Placental pericyte (primary cell): Measurements from ENCODE around the gene BTNL9. TPM values are rescaled to one million over a fixed set of nuclear protein-coding genes. Genes with fewer than 3 reads are reported as not detected.

Experiments
- small RNA-seq: library from RNA; depleted of rRNA; stranded (forward); fragments of <200 nt; gene quantifications from one replicate; pipeline ENCODE3, GENCODE V24; 2012; ENCODE audit warnings: low replicate concordance
- total RNA-seq: library from RNA; depleted of rRNA; stranded (reverse); fragments of >200 nt; gene quantifications from 2 replicates; pipeline ENCODE4 v1.2.3, GENCODE V29; 2012

The BTNL9 gene
- total RNA-seq, result not detected in 2 replicates

GRCh38 chr5:181039931-181040630, at the start of gene BTNL9:
Gene BTNL9, plus strand, starts transcription at chr5:181040266. Its CDS starts 5,224 bp downstream, at chr5:181045490.

Small RNA genes lying within 50 kb of the gene (small RNA-seq; reads per million reads assigned to genes)
- not detected for gene MIR8089
- not detected for gene RNU6-1036P

Other genes with a start within 250 kb of the BTNL9 start
- gene MGAT1, start 237.5 kb upstream of the BTNL9 start, total RNA-seq, result 121 and 134 TPM in 2 replicates
- 9.0 and 12.2 TPM in 2 replicates for gene ZFP62, start 179.0 kb upstream of the BTNL9 start, total RNA-seq
- gene BTNL8, start 141.1 kb upstream of the BTNL9 start, total RNA-seq, result not detected in 2 replicates
- gene BTNL3, start 51.4 kb upstream of the BTNL9 start, total RNA-seq, result not detected in 2 replicates
- gene OR2V1, start 90.9 kb downstream of the BTNL9 start, total RNA-seq, result not detected in 2 replicates
- gene OR2V2, start 107.3 kb downstream of the BTNL9 start, total RNA-seq, result not detected in 2 replicates
- gene TRIM7, start 164.9 kb downstream of the BTNL9 start, total RNA-seq, result 1.1 and 3.4 TPM in 2 replicates
- 10.5 and 15.1 TPM in 2 replicates for gene TRIM41, start 183.0 kb downstream of the BTNL9 start, total RNA-seq
- 4,162 and 6,590 TPM in 2 replicates for gene RACK1, start 203.6 kb downstream of the BTNL9 start, total RNA-seq
- gene TRIM52, start 220.9 kb downstream of the BTNL9 start, total RNA-seq, result 4.2 and 6.2 TPM in 2 replicates